A549 (cell line): ENCODE data around the gene C11orf21. TPM values are rescaled to one million over a fixed set of nuclear protein-coding genes. Genes with fewer than 3 reads are reported as not detected.

Experiments
- ATAC-seq, 2 experiments: fragments of 200-7000 bp in 1 of 2; fragments of >200 bp in 1 of 2; cut with Nextera tagmentation in 1 of 2; cut with Tn5 transposase in 1 of 2; 3 replicates each; pipeline versions ENCODE4 v1.8.0 to v1.9.1; 2018 to 2020; ENCODE audit warnings: mild to moderate bottlenecking in 1 of 2, moderate library complexity in 1 of 2
- CTCF ChIA-PET: fragments of 300-600 bp; sonication (Branson Sonifier 250); formaldehyde crosslinking; extraction: SDS; loops from one replicate; lab custom pipeline; 2021; ENCODE audit warnings: antibody characterized with exemption, inconsistent platforms; lab: Yijun Ruan, JAX
- POLR2A ChIA-PET: fragments of 350-600 bp; formaldehyde crosslinking; extraction: SDS; loops from one replicate; lab custom pipeline; 2021; ENCODE audit warnings: antibody characterized with exemption, inconsistent platforms; lab: Yijun Ruan, JAX
- DNase-seq, 2 experiments: peaks; one replicate each; pipeline versions ENCODE4 v3.0.0 to v3.0.0-alpha.2; 2011 to 2016; ENCODE audit warnings: low read depth in 1 of 2, low spot score in 1 of 2
- FAIRE-seq: peaks from 2 replicates; lab custom pipeline; 2011; peaks lifted over from hg19 to GRCh38; lab: Jason Lieb, UNC
- H3K27ac ChIP-seq, 2 experiments: fragments of >200 bp; sonication (Bioruptor Twin); formaldehyde crosslinking; 3 replicates each; pipeline ENCODE4 v1.5.1; 2016 to 2017
- H3K4me1 ChIP-seq: fragments of >200 bp; sonication (Bioruptor Twin); formaldehyde crosslinking; 3 replicates; pipeline ENCODE4 v1.6.1; 2016
- H3K4me2 ChIP-seq: fragments of >200 bp; sonication (Bioruptor Twin); formaldehyde crosslinking; 3 replicates; pipeline ENCODE4 v1.6.1; 2016
- H3K4me3 ChIP-seq: fragments of >200 bp; sonication (Bioruptor Twin); formaldehyde crosslinking; 3 replicates; pipeline ENCODE4 v1.5.1; 2016
- H3K9me3 ChIP-seq: fragments of >200 bp; sonication (Bioruptor Twin); formaldehyde crosslinking; 3 replicates; pipeline ENCODE4 v1.6.1; 2016
- BCL3 ChIP-seq: fragments of >200 bp; sonication (Bioruptor Twin); formaldehyde crosslinking; IDR thresholded peaks from 3 replicates; pipeline ENCODE4 v1.6.1; 2016
- CHD4 ChIP-seq: fragments of 200-600 bp; sonication (generic); IDR thresholded peaks from 2 replicates; pipeline ENCODE4 v1.6.1; 2016; ENCODE audit warnings: antibody characterized with exemption, mild to moderate bottlenecking, borderline replicate concordance
- HOXA7 ChIP-seq: fragments of 250-450 bp; sonication (Bioruptor Pico); IDR thresholded peaks from 2 replicates; pipeline ENCODE4 v1.5.0; 2020; ENCODE audit warnings: mild to moderate bottlenecking, moderate library complexity
- HOXB13 ChIP-seq: fragments of 250-450 bp; sonication (Bioruptor Pico); IDR thresholded peaks from 2 replicates; pipeline ENCODE4 v1.5.0; 2020; ENCODE audit warnings: low read depth, mild to moderate bottlenecking, moderate library complexity
- HOXB5 ChIP-seq: fragments of 250-450 bp; sonication (Bioruptor Pico); IDR thresholded peaks from 2 replicates; pipeline ENCODE4 v1.5.0; 2020; ENCODE audit warnings: mild to moderate bottlenecking, moderate library complexity
- JUNB ChIP-seq: fragments of >200 bp; sonication (Bioruptor Twin); formaldehyde crosslinking; IDR thresholded peaks from 2 replicates; pipeline ENCODE4 v1.6.1; 2016
- KDM5A ChIP-seq: fragments of 200-600 bp; sonication (generic); IDR thresholded peaks from 2 replicates; pipeline ENCODE4 v1.6.1; 2016; ENCODE audit warnings: antibody characterized with exemption, mild to moderate bottlenecking
- POLR2A ChIP-seq: IDR thresholded peaks from 2 replicates; pipeline ENCODE4 v1.6.1; 2012; ENCODE audit warnings: mild to moderate bottlenecking, low read length
- SMC3 ChIP-seq: fragments of >200 bp; sonication (Bioruptor Twin); formaldehyde crosslinking; IDR thresholded peaks from 3 replicates; pipeline ENCODE4 v1.6.1; 2018; ENCODE audit warnings: inconsistent platforms
- ZNF302 ChIP-seq: fragments of 250-450 bp; sonication (Bioruptor Pico); IDR thresholded peaks from 2 replicates; pipeline ENCODE4 v1.9.0; 2021; ENCODE audit warnings: inconsistent platforms, mild to moderate bottlenecking, moderate library complexity
- WGBS: methylation state at CpG from one replicate; pipeline ENCODE4 v1.1.6; 2017; ENCODE audit errors: missing lambda C conversion rate; 5-methylcytosine and 5-hydroxymethylcytosine counted together
- polyA plus RNA-seq, 4 experiments: library from polyadenylated mRNA; depleted of rRNA in 3 of 4; stranded (reverse); fragments of >200 nt; fragmentation: RNase III in 1 of 4; extraction: RNeasy Plus Mini Kit Qiagen cat#74134 plus additional on column Dnase treatment in 1 of 4; gene quantifications; 2 replicates in 3 of 4; 3 replicates in 1 of 4; pipeline ENCODE4 v1.2.3, GENCODE V29; 2011 to 2017

C11orf21 gene
- polyA plus RNA-seq, 2 of the 4 experiments (the other 2 are of a cell fraction) = not detected

DNA sequence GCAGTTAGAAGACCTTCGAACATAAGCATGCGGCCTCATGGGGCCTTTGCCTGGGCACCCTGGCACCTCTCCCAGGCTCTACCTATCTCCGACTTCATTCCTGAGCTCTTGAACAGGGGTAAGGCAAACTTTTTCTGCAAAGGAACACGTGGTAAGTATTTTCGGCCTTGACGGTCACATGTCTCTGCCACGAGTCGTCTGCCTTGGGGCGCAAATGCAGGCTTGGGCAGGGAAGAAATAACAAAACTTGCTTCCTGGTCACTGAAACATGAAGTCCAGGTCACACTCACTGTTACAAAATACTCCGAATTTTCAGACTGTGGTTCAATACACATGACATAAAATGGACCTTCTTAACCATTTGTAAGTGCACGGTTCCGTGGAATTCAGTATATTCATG lies 27.9 kb downstream of the C11orf21 start:
- Histone ChIP-seq H3K27ac (no peak overlapping the region), H3K4me2 (no peak overlapping the region), H3K4me1 (peaks cover 11% of the 10 kb centered on the region; the same call in 2 of the 3 replicates), H3K4me3 (no peak overlapping the region), H3K9me3 (no peaks in the 10 kb centered on the region)
- DNase-seq (no peak), ATAC-seq (no peak), FAIRE-seq (no peak)
- TF ChIP-seq JUNB = no peak
- WGBS = 50% methylated on average over 12 of the region's 12 CpGs
- POLR2A ChIA-PET = no interaction called here
- CTCF ChIA-PET = interaction anchor here (0.7 to 1.4 kb wide), 5 partner anchors 10 to 88 kb away, joined by 3 to 4 read pairs (median 3); no protein-coding TSS in a partner anchor

GRCh38 chr11:2273311-2273710 lies 28.4 kb downstream of the C11orf21 start:
- ChIA-PET POLR2A (no interaction called here), CTCF (interaction anchor here (1.0 to 1.4 kb wide), 4 partner anchors 10 to 80 kb away, joined by 3 to 4 read pairs (median 4); no protein-coding TSS in a partner anchor)
- H3K4me1 ChIP-seq = peaks cover 11% of the 10 kb centered on the region; the same call in 2 of the 3 replicates
- WGBS = 79% methylated on average over 15 of the region's 15 CpGs
- ATAC-seq (no peak), FAIRE-seq (no peak), DNase-seq (no peak)
- H3K9me3 ChIP-seq = no peaks in the 10 kb centered on the region
- H3K27ac ChIP-seq = no peak overlapping the region
- H3K4me2 ChIP-seq = no peak overlapping the region
- no peak overlapping the region for H3K4me3 ChIP-seq
- no peak for TF ChIP-seq BCL3

DNA sequence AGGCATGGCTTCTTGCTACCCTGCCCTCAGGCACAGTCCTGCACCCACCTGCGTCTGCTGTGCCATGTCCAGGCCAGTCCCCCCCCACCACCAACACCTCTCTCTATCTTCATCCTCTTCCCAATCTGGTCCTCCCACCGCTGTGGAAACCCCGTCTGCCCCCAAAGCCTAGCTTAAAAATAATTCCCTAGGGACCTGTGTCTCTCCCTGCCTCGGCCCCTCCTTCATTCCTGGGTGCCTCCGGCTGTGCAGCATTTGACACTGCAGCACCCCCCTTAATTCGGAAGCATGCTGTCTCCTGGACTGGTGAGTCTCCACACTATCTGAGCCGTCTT lies 28.8 kb downstream of the C11orf21 start:
- Histone ChIP-seq H3K4me3 (no peak overlapping the region), H3K4me1 (peaks cover 11% of the 10 kb centered on the region; the same call in 2 of the 3 replicates), H3K9me3 (no peaks in the 10 kb centered on the region)
- ChIA-PET POLR2A (no interaction called here), CTCF (interaction anchor here (1.0 to 1.4 kb wide), 4 partner anchors 9 to 79 kb away, joined by 3 to 4 read pairs (median 4); no protein-coding TSS in a partner anchor)
- FAIRE-seq (no peak), ATAC-seq (no peak)
- WGBS = 68% methylated on average over 7 of the region's 7 CpGs
- TF ChIP-seq HOXB5 (CRISPR knock-in tag) = no peak
- TF ChIP-seq HOXB13 (CRISPR knock-in tag) = no peak
- TF ChIP-seq, all 56 proteins: peak for 0
- no peak overlapping the region for H3K4me2 ChIP-seq
- DNase-seq = no peak
- no peak overlapping the region for H3K27ac ChIP-seq

DNA sequence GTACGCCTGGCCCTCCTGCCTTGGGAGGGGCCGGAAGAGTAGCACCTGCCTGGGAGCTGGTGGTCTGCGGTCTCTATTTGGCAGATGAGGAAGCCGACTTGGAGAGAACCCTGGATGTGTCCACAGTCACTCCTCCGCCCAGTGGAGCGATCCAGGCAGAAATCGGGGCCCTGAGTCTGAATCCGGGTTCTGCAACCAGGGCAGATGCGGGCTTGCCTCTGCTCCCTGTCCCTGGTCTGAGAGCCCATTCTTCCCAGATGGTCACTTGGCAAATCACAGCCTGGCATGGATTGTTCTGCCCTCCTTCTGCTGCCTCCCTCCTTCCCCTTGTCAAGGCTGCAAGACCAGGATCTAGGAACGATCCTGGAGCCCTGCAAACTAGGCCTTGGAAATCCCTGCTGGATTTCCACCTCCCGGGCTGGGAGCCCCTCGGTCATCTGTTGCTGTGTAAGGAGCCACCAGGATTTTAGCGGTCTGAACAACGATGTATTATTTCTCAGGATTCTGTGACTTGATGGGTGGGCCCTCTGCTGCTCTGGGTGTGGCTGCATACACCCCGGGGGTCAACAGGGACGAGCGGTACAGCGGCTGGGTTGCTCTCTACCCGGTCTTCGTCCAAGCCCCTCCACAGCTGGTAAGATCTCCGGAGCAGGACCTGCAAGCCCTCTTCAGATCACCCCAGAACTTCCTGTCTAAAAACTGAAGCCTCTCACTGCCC lies 29.3 kb downstream of the C11orf21 start:
- no peak for TF ChIP-seq POLR2A
- H3K27ac ChIP-seq = no peak overlapping the region
- no peak for FAIRE-seq
- H3K4me1 ChIP-seq = peaks cover 11% of the 10 kb centered on the region; the same call in 2 of the 3 replicates
- no peak for DNase-seq
- H3K4me3 ChIP-seq = no peak overlapping the region
- H3K4me2 ChIP-seq = no peak overlapping the region
- no peaks in the 10 kb centered on the region for H3K9me3 ChIP-seq
- CTCF ChIA-PET = interaction anchor here (1.1 to 1.4 kb wide), 3 partner anchors 32 to 79 kb away, joined by 3 to 4 read pairs (median 4); no protein-coding TSS in a partner anchor
- POLR2A ChIA-PET = no interaction called here
- WGBS = 72% methylated on average over 17 of the region's 21 CpGs
- ATAC-seq = no peak

DNA sequence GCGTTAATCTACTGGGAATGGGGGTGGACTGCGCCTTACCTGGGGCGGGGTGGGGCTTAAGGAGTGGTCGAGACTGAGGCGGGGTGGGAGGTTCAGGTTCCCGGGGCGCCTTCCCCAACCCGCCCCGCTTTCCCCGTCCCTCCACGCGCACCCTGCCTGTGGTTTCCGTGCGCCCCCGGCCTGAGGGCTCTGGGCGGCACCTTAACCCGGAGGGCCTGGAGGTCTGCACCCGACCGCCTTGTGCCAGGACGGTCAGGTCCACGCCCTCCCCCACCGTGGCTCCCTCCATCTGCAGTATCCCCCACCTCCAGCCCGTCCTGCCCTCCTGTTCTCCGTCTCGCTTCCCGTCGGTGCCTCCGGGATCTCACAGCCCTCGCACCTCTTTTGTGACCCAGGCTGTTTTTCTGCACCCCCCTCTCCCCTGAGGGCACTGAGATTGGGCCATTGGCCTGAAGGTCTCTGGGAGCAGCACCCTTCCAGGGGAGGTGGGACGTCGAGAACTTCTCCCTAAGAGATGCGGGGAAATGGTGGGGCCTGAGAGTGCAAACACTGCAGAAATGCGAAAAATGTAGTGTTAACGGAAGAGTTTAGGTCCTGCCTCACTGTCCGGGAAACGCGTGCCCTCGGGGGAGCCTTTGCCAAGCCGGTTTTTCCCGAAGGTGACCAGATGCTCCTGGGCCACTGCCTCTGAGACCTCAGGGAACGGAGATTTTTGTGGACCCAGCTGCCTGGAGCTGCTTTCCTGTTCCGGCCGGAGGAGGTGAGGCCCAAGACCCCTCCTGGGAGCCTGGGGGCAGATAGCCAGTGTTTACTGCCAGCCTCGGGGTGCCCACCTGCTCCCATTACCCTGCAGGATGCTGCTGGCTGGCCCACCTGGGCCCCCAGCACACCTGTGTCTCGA lies 30.1 kb downstream of the C11orf21 start:
- H3K4me3 ChIP-seq = no peak overlapping the region
- H3K4me1 ChIP-seq = peaks cover 11% of the 10 kb centered on the region; the same call in 2 of the 3 replicates
- no peak overlapping the region for H3K27ac ChIP-seq
- no peak for TF ChIP-seq KDM5A
- TF ChIP-seq SMC3 = no peak
- no peak for TF ChIP-seq ZNF302 (CRISPR knock-in tag)
- TF ChIP-seq HOXA7 = no peak
- no peak for TF ChIP-seq CHD4
- POLR2A ChIA-PET = no interaction called here
- no peak for DNase-seq
- H3K9me3 ChIP-seq = no peaks in the 10 kb centered on the region
- CTCF ChIA-PET = interaction anchor here (1.1 kb wide), 1 partner anchor 33 kb away, joined by 3 read pairs; no protein-coding TSS in a partner anchor
- FAIRE-seq = no peak
- no peak for ATAC-seq
- H3K4me2 ChIP-seq = no peak overlapping the region
- WGBS = 75% methylated on average over 41 of the region's 45 CpGs
